HT1080 (cell line): ENCODE results near the gene NR1D2. TPM values are rescaled to one million over a fixed set of nuclear protein-coding genes. Genes with fewer than 3 reads are reported as not detected.
A peak's percentile ranks its signal among the peaks of the same experiment; 100 is the strongest.
"Not testable (repeated sequence)": the region's sequence is repeated elsewhere in the genome, so short reads cannot be mapped to it uniquely, and the experiment has no call there.

Experiments used
- DNase-seq: peaks from one replicate; pipeline ENCODE4 v3.0.0-alpha.2; 2015; ENCODE audit warnings: low read depth
- polyA plus RNA-seq, 2 experiments: library from polyadenylated mRNA; depleted of rRNA; stranded (reverse); fragments of >200 nt; gene quantifications; 2 replicates each; pipeline ENCODE4 v1.2.3, GENCODE V29; 2015
- total RNA-seq: library from RNA; depleted of rRNA; stranded (reverse); fragments of >200 nt; shearing (Covaris generic); gene quantifications from 2 replicates; pipeline ENCODE4 v1.2.3, GENCODE V29; 2014; rRNA removed

NR1D2 gene
- 29.6 and 46.4 TPM in 2 replicates for total RNA-seq
- polyA plus RNA-seq (2015; cell fraction: cytosol; rRNA removed) = 31.0 and 44.0 TPM in 2 replicates
- 26.8 and 28.7 TPM in 2 replicates for polyA plus RNA-seq (2015; cell fraction: nucleus; rRNA removed)

DNA sequence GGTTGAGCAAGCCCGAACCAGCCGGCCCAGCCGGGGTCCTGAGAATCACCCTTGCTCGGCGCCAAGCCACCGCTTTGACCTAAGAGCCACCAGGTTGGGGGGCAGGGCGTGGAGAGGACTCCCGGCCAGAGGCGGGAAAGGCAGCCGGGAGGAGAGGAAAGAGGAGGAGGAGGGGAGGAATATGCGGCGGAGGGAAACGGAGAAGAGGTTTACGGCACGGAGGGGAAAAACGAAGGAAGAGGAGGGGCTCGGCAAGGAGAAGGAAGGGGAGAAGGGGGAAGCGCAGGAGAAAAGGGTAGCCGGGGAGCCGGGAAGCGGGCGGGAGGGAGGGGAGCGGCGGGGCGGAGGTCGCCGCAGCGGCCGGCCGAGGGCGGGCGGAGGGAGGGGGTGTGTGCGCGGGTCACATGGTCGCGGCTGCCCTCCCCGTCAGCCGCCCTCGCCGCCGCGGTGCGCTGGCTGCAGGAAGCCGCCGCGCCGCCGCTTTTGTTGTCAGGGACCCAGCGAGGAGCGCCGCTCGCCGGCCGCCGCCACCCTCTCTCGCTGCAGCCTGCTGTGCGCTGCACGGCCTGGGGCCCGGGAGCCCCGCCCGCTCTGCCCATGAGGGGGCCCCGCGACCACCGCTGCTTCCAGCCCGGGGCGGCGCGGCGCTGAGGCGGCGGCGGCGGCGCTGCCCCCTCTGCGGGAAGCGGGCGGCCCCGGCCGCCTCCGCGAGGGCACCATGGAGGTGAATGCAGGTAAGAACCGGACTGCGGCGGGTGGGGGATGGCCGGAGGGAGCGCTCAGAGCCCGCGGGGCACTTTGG, at the start of gene NR1D2:
TSS of gene NR1D2 (plus strand) at position 426 of the 802 bp plus-strand sequence. CDS start at position 719, 293 bp downstream.
- DNase-seq = peak; percentile 76

GRCh38 chr3:23900744-23901143, 44.3 kb upstream of the NR1D2 start:
- no peak for DNase-seq

- DNase-seq = no peak
Observed at GRCh38 chr3:23904545-23904944, 40.5 kb upstream of the NR1D2 start.

DNA sequence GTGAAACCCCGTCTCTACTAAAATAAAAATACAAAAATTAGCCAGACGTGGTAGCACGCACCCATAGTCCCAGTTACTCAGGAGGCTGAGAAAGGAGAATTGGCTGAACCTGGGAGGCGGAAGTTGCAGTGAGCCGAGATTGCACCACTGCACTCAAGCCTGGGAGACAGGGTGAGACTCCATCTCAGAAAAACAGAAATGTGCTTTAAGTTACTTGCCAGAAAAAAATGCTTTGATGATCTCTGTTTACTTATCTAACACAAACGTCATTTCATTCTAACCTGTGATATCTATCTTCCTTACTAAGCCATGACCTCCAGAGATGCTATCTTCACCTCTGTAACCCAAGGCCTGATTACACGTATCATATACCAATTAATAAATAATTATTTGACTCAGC, 35.7 kb upstream of the NR1D2 start:
- DNase-seq = no peak

- DNase-seq = no peak
Observed at GRCh38 chr3:23911397-23911796, 33.7 kb upstream of the NR1D2 start.

- DNase-seq = not testable (repeated sequence)
Observed at GRCh38 chr3:23912335-23912734, 32.8 kb upstream of the NR1D2 start.

- DNase-seq = no peak
Observed at GRCh38 chr3:23913182-23913581, 31.9 kb upstream of the NR1D2 start.

DNA sequence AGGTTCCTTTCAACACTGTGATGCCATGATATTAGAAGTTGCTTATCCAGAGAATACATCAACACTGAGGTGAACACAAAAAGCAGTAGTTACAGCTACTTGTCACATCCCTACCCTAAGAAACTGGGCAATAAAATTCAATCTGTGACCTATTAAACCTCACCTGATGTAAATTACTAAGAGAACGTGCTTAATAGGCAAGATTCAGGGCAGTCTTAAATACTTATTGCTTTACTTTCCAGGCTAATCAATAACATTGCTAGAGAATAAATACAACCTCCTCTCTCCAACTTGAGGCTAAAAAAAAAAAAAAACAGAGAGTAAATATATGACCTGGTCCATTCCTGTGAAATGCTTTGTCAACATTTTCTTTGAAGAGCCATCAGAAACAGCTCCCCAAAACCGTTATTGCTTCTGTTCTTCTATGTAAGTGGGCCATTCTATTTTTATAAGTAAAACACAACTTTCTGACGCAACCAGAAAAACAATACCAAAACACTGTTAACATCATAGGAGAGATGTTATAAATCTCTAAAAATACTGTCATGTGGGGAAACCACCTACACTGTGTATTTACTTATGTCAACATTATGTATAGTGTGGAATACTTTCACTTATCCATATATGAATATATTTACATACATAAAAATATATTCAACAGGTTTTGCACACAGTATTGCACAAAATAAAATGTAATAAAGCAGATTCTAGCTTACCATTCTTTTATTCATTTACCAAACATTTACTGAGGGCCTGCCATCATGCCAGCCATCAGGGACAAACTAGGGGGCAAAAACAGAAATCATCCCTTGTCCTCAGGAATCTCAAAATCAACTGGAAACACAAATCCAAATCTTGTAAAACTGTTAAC, 31.0 kb upstream of the NR1D2 start:
- no peak for DNase-seq

- peak; percentile 72 for DNase-seq
Observed at GRCh38 chr3:23915537-23916108, 29.5 kb upstream of the NR1D2 start.

DNA sequence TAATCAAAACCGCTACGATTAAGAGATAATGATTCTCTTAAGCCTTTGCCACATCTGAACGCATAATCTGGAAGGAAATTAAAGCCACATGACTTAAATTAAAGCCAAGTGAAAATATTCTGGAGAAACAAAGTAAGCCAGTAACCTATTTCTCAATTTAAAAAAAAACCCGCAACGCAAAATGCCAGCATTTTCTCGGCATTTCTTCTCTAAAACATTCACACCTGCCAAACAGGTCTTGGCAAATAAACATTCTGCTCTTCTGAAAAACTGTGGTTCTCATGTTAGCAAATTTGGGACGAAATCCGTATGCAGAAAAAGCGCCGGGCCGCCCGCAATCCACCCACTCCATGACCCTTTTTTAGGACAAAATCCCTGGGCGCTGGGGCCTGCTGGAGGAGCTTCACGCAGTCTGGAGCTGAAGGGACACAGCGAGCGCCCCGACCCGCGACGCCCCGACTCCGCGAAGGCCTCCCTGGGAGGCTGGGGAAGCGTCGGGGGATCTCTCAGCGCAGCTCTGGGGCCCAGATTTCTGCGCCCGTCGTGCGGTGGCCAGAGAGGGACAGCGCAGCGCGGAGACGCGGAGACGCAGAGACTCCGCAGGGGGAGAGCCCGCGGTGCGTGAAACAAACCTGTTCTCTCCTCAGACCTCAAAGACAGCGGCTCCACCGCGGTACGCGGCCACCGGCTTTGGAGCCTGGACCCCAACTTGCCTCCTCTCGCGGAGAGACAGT, 28.8 kb upstream of the NR1D2 start:
- DNase-seq = no peak

DNA sequence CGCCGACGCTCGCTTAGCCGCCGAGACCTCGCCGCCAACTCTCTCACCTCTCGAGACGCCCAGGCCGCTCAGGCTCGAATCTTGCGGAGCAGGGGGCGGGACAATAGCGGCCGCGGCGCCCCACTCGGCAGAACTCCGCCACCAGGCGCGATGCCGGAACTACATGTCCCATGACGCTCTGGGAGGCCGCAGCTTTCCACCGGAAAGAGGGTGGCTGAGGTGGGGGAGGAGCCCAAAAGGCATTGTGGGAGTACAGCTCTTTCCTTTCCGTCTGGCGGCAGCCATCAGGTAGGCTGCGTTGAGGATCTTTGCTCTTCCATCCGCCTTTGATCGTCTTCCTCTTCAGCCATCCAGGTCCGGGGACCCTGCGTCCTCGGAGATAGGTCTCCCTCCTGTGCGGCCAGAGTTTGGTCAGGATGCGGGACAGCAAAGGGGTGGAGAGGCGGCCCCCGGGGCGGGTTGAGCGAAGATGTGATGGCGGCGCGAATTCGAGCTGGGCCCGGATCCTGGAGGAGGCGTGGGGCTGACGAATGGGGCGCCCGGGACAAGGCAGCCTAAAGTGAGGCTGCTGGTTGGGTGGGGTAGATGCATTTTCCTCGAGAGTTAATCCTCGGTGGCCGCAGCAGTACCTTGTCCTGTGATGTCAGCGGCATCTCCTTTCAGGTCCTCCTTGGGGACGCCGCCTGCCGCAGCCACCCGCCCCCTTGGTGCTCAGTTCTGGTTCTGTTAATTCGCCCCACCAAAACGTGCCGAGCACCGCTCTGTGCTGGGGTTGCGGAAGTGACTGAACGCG, 28.0 kb upstream of the NR1D2 start, which contains the start of the genes NKIRAS1 and RPL15:
TSS of gene NKIRAS1 (minus strand) at position 105 of the 793 bp plus-strand sequence. CDS start 6,086 bp downstream, outside the sequence.
TSS of gene RPL15 (plus strand) at position 247 of the 793 bp plus-strand sequence. CDS start 728 bp downstream, outside the sequence.
- DNase-seq = peak; percentile 97

DNA sequence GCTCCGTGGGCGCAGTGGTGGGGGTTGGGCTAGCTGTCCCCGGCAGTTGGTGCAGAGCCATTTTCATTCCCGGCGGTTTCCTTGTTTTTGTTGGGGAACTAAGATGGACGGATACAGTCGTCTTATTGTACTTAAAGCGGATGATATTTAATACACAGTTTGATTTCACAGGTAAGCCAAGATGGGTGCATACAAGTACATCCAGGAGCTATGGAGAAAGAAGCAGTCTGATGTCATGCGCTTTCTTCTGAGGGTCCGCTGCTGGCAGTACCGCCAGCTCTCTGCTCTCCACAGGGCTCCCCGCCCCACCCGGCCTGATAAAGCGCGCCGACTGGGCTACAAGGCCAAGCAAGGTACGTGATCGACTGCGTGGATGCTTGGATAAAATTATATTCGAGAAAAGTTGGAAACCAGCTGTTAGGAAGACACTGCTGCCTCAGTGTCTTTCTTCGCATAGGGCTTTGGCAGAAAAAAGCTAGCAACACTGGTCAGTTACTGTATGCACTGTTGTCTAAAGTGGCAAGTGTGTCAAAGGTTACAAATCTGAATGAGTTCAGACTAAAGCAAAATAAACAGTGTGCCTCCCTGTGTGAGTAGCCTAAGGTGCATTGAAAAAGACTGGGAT, 27.3 kb upstream of the NR1D2 start:
- DNase-seq = not testable (repeated sequence)

- not testable (repeated sequence) for DNase-seq
Observed at GRCh38 chr3:23918331-23918730, 26.8 kb upstream of the NR1D2 start.

- no peak for DNase-seq
Observed at GRCh38 chr3:23919628-23920027, 25.5 kb upstream of the NR1D2 start.

DNA sequence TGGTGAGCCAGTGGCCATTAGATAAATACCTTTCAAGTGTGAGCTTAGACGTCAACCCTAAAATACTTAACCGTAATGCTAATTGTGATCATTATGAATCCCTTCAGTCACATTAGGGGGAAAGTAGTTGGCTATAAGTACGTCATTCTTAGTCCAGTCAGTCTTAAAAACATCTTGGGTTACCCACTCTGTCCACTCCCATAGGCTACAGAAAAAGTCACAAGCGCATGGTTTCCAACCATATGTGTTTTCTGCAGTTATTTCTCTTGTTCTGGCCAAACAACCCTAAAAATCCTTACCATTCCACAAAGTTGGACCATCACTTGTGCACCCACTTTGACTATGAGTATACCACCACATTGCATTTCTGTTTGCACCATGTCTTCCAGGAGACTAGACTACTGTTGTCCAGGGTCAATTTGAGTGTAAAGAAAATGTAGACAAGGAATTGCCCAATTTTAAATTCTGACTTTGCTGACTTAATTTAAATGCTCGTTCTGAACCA, 24.9 kb upstream of the NR1D2 start:
- DNase-seq = no peak

- DNase-seq = peak; percentile 43
Observed at GRCh38 chr3:23921052-23921511, 24.0 kb upstream of the NR1D2 start.

DNA sequence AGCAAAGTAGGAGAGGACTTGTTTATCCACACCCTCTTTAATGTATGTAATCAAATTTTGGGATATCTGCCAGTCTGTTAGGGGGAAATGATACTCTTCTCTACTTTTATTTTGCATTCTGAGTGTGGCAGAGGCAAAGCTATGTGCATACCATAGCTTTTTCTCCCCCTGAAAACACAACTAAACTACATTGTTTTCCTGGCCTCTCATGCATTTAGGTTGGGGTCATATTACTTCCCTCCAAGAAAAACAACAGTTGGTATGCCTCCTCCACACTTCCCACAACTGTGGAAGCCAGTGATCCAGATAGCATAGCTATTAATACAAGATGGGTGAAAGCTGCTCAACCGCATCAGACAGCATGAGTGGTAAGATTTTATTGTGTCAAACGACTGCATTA, 21.3 kb upstream of the NR1D2 start:
- no peak for DNase-seq

- DNase-seq = no peak
Observed at GRCh38 chr3:23926246-23926645, 18.8 kb upstream of the NR1D2 start.

DNA sequence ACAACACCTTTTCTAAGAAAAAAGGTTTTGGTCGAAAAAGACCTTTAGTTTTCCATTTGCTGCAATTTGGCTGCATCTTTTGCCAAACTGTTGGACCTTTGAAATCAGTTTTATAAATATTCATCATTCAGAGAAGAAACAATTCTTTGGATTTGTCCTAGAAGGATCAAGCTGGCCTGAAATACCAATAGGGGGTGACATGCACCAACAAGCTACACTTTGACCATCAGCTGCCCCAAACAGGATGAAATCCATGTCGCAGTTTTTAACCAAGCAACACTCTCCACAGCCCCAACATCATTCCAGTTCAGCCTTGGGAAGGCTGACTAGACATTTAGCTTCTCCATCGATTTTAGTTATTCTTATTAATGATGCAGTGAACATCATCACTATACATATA, 18.4 kb upstream of the NR1D2 start:
- no peak for DNase-seq
